Panc1 (cell line): ENCODE data around the gene RFC1.

Experiments used
- CTCF ChIP-seq: fragments of 450-650 bp; IDR thresholded peaks from 2 replicates; pipeline ENCODE4 v1.5.1; 2017; ENCODE audit warnings: mild to moderate bottlenecking
- POLR2AphosphoS5 ChIP-seq: IDR thresholded peaks from 2 replicates; pipeline ENCODE4 v1.6.1; 2012; ENCODE audit warnings: mild to moderate bottlenecking, low read depth, low read length, moderate library complexity

- TF ChIP-seq CTCF (no peak), POLR2AphosphoS5 (no peak)
Observed at GRCh38 chr4:39335566-39335965, 30.6 kb downstream of the RFC1 start.
